Calu3 (cell line): ENCODE measurements around the gene CFTR. TPM values are rescaled to one million over a fixed set of nuclear protein-coding genes. Genes with fewer than 3 reads are reported as not detected.

Experiments
- BruUV-seq: library from RNA; stranded (reverse); fragments of 400-500 nt; replicated peaks from 2 replicates; lab custom pipeline; 2021; lab: Mats Ljungman, UMichigan
- CTCF ChIA-PET: fragments of 300-600 bp; sonication (Branson Sonifier 250); formaldehyde crosslinking; loops from one replicate; lab custom pipeline; 2022; ENCODE audit warnings: antibody characterized with exemption; lab: Charles Lee
- DNase-seq: peaks from one replicate; pipeline ENCODE4 v3.0.0; 2022
- H3K27ac Mint-ChIP-seq: one replicate; pipeline ENCODE4 v1.8.0; 2022; ENCODE audit warnings: mixed read lengths; ENCODE audit not compliant: unreplicated experiment
- H3K27me3 Mint-ChIP-seq: one replicate; pipeline ENCODE4 v1.8.0; 2022; ENCODE audit warnings: mixed read lengths; ENCODE audit not compliant: unreplicated experiment
- H3K36me3 Mint-ChIP-seq: one replicate; pipeline ENCODE4 v1.8.0; 2022; ENCODE audit warnings: mild to moderate bottlenecking, moderate library complexity, mixed read lengths; ENCODE audit not compliant: insufficient read depth, unreplicated experiment
- H3K4me1 Mint-ChIP-seq: one replicate; pipeline ENCODE4 v1.8.0; 2022; ENCODE audit warnings: mild to moderate bottlenecking, low read depth, mixed read lengths; ENCODE audit not compliant: unreplicated experiment
- H3K4me3 Mint-ChIP-seq: one replicate; pipeline ENCODE4 v1.8.0; 2022; ENCODE audit warnings: mild to moderate bottlenecking, low read depth, moderate library complexity, mixed read lengths; ENCODE audit not compliant: unreplicated experiment
- H3K9me3 Mint-ChIP-seq: one replicate; pipeline ENCODE4 v1.8.0; 2022; ENCODE audit warnings: low read depth, mixed read lengths; ENCODE audit not compliant: unreplicated experiment
- intact Hi-C: fragments of 100-400 bp; cut with micrococcal nuclease; formaldehyde crosslinking; loops from one replicate; pipeline ENCODE4 v1.10.0; 2022; ENCODE audit not compliant: unreplicated experiment
- total RNA-seq: library from RNA; stranded (reverse); gene quantifications from 2 replicates; pipeline ENCODE4 v1.2.3, GENCODE V29; 2022
- TF ChIP-seq, protein P1 (sequence below): fragments of 200-600 bp; IDR thresholded peaks from one replicate; pipeline ENCODE4 v1.8.0; 2022; ENCODE audit warnings: antibody characterized with exemption; ENCODE audit not compliant: unreplicated experiment

Gene CFTR
- total RNA-seq, 1 experiment from 2014 or later: 502 TPM

DNA sequence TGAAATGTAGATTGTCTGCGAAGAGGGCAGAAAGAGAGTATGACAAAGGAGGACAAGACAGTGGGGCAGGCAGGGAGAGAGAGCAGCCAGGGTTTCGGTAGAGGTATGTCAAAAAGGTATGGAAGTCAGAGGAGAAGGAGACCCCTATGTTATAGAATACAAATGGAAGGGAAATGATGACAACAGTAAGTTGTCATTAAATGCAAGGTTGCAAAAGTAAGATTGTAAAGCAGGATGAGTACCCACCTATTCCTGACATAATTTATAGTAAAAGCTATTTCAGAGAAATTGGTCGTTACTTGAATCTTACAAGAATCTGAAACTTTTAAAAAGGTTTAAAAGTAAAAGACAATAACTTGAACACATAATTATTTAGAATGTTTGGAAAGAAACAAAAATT is 126.3 kb downstream of the CFTR start:
- Mint-ChIP-seq H3K27me3 (no peaks in the 10 kb centered on the region), H3K36me3 (peaks cover 74% of the 10 kb centered on the region), H3K9me3 (peaks cover 5% of the 10 kb centered on the region), H3K27ac (peak overlapping the region; percentile 83), H3K4me3 (peak overlapping the region; percentile 16), H3K4me1 (peaks cover 29% of the 10 kb centered on the region)
- TF ChIP-seq, protein P1, sequence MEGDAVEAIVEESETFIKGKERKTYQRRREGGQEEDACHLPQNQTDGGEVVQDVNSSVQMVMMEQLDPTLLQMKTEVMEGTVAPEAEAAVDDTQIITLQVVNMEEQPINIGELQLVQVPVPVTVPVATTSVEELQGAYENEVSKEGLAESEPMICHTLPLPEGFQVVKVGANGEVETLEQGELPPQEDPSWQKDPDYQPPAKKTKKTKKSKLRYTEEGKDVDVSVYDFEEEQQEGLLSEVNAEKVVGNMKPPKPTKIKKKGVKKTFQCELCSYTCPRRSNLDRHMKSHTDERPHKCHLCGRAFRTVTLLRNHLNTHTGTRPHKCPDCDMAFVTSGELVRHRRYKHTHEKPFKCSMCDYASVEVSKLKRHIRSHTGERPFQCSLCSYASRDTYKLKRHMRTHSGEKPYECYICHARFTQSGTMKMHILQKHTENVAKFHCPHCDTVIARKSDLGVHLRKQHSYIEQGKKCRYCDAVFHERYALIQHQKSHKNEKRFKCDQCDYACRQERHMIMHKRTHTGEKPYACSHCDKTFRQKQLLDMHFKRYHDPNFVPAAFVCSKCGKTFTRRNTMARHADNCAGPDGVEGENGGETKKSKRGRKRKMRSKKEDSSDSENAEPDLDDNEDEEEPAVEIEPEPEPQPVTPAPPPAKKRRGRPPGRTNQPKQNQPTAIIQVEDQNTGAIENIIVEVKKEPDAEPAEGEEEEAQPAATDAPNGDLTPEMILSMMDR: no peak
- CTCF ChIA-PET: no interaction called here
- intact Hi-C loops: loop anchor here (10.0 kb wide), 1 partner anchor 549 kb away; no protein-coding TSS in a partner anchor
- BruUV-seq: no TSS peak
- no peak for DNase-seq

DNA sequence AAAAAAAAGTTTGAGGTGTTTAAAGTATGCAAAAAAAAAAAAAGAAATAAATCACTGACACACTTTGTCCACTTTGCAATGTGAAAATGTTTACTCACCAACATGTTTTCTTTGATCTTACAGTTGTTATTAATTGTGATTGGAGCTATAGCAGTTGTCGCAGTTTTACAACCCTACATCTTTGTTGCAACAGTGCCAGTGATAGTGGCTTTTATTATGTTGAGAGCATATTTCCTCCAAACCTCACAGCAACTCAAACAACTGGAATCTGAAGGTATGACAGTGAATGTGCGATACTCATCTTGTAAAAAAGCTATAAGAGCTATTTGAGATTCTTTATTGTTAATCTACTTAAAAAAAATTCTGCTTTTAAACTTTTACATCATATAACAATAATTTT is 130.6 kb downstream of the CFTR start:
- no TSS peak for BruUV-seq
- CTCF ChIA-PET: no interaction called here
- TF ChIP-seq, protein P1: no peak
- H3K4me3 Mint-ChIP-seq: no peak overlapping the region
- intact Hi-C loops: no loop called here
- peaks cover 76% of the 10 kb centered on the region for H3K36me3 Mint-ChIP-seq
- no peak overlapping the region for H3K27ac Mint-ChIP-seq
- H3K9me3 Mint-ChIP-seq: peaks cover 4% of the 10 kb centered on the region
- no peak for DNase-seq
- no peaks in the 10 kb centered on the region for H3K27me3 Mint-ChIP-seq
- H3K4me1 Mint-ChIP-seq: peaks cover 44% of the 10 kb centered on the region

DNA sequence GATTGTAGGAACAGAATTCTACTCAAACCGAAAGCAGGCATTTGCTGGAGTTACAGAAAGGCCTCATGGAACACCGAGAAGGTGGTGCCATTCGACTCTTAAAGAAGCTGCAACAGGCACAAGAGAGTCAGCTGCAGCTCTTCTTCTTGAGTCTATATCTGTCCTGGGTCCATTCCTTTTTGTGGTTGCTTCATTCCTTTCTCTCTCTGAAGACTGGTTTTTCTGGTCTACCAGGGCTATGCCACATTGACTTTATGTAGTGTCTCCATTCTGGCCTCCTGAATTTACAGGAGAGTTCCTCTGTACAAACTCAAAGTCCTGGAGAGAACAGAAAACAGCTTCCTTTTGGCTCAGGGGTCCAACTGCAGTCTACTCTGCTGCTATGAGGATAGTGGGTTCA is 132.8 kb downstream of the CFTR start:
- no peak for DNase-seq

DNA sequence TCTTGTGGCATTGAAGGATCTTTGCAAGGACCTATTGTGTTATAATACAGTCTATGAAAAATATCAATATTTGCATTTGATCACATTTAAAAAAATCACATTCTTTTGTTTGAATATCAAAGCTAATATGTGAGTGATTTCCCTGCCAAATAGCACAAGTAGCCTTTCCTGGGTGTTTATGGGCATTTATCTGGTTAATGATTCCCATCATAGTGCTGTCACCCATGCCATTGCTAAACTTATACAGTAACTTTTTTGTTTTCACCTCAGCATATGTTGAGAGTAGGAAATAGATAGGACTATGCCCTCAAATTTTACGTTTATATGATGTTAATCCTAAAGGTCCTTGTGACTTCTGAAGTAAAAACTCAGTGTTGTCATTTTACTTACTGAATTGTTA is 136.9 kb downstream of the CFTR start:
- CTCF ChIA-PET: interaction anchor here (0.7 to 0.9 kb wide), 2 partner anchors 12 to 99 kb away, joined by 3 read pairs; no protein-coding TSS in a partner anchor
- Mint-ChIP-seq H3K4me1 (peaks cover 68% of the 10 kb centered on the region), H3K27ac (peak overlapping the region; percentile 57), H3K9me3 (no peaks in the 10 kb centered on the region), H3K4me3 (peak overlapping the region; percentile 22), H3K27me3 (no peaks in the 10 kb centered on the region), H3K36me3 (peaks cover 82% of the 10 kb centered on the region)
- intact Hi-C loops: no loop called here
- no TSS peak for BruUV-seq
- no peak for DNase-seq
- TF ChIP-seq, protein P1: no peak

More for the DNA sequence above, 132.8 kb downstream of the CFTR start:
- Mint-ChIP-seq H3K27ac (peak overlapping the region; percentile 7), H3K27me3 (no peaks in the 10 kb centered on the region), H3K9me3 (no peaks in the 10 kb centered on the region), H3K4me1 (peaks cover 44% of the 10 kb centered on the region), H3K36me3 (peaks cover 77% of the 10 kb centered on the region), H3K4me3 (no peak overlapping the region)
- intact Hi-C loops: no loop called here
- CTCF ChIA-PET: no interaction called here
- TF ChIP-seq, protein P1: no peak
- no TSS peak for BruUV-seq
